Astrocyte of the spinal cord (primary cell): Measurements from ENCODE around the gene PHAF1.

Source experiments
- DNase-seq: peaks from one replicate; pipeline ENCODE4 v3.0.0; 2011; ENCODE audit warnings: low read depth, low spot score
- H3K4me3 ChIP-seq: 2 replicates; pipeline ENCODE4 v1.5.1; 2011; ENCODE audit warnings: low read depth, mild to moderate bottlenecking, low read length, moderate library complexity
- in situ Hi-C: cut with HindIII; loops from 2 replicates; pipeline ENCODE4 v1.10.0; 2017; ENCODE audit warnings: low sequenced_read_pairs
- TF ChIP-seq, protein P1 (sequence below): IDR thresholded peaks from 2 replicates; pipeline ENCODE4 v1.5.1; 2012; ENCODE audit warnings: low read depth, mild to moderate bottlenecking, low read length, inconsistent platforms

Gene PHAF1

DNA sequence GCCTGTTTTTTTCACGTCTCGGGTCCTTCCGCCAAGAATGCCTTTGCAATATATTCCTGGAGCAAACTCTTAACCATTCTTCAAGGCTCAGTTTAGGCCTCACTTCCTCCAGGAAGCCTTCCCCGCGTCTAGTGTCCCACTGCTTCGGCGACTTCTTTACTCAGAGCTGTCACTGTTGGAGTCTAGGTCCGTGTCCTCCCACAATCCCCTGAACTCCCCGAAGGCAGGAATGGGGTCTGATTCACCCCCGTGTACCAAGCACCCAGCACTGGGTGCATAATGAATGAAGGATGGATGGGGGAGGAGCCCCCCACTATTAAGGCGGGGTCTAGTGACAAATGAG, 73.5 kb downstream of the PHAF1 start:
- H3K4me3 ChIP-seq = peak overlapping the region; percentile 63
- TF ChIP-seq, protein P1, sequence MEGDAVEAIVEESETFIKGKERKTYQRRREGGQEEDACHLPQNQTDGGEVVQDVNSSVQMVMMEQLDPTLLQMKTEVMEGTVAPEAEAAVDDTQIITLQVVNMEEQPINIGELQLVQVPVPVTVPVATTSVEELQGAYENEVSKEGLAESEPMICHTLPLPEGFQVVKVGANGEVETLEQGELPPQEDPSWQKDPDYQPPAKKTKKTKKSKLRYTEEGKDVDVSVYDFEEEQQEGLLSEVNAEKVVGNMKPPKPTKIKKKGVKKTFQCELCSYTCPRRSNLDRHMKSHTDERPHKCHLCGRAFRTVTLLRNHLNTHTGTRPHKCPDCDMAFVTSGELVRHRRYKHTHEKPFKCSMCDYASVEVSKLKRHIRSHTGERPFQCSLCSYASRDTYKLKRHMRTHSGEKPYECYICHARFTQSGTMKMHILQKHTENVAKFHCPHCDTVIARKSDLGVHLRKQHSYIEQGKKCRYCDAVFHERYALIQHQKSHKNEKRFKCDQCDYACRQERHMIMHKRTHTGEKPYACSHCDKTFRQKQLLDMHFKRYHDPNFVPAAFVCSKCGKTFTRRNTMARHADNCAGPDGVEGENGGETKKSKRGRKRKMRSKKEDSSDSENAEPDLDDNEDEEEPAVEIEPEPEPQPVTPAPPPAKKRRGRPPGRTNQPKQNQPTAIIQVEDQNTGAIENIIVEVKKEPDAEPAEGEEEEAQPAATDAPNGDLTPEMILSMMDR = no peak
- in situ Hi-C loops = no loop called here
- DNase-seq = no peak

DNA sequence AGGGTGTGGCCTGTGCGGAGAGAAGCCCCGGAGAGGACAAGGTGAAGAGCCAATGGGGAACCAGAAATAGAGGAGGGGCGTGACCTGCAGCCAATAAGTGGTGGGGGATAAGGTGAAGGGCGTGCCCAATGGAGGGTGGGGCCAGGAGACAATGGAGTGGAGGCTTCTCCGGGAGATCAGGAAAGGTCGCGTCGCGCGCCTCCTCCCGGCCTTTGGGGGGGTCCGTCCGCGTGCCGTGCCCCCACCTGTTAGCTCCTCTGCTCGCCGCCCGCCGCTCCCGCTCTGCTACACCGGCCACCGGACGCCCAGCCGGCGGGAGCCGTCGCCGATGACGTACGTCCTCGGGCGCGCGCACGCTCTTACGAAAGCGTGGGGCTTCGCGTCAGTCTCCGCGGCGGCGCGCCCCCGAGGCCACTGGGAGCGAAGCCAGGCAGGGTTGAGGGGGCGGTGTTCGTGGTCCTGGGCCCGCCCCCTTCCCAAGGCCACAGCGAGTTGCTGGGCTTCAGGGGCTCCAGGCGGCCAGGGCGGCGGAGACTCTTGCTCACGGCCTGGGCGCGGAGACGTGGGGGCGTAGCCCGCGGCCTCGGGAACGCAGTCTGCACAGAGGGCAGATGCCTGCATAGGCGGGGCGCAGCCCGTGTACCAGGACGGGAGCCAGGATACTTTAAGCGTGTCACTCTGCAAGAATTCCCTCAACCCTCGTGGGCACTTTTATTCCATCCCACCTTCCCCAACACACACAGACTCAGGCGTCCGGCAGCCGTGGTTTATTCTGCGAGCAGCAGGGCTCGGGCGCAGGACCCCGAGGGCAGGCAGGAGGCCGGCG, 74.1 kb downstream of the PHAF1 start, which contains the start of gene MATCAP1:
Gene MATCAP1 (minus strand): TSS at position 337 of the 826 bp plus-strand sequence. CDS start 3,353 bp downstream, outside the sequence.
- in situ Hi-C loops = no loop called here

DNA sequence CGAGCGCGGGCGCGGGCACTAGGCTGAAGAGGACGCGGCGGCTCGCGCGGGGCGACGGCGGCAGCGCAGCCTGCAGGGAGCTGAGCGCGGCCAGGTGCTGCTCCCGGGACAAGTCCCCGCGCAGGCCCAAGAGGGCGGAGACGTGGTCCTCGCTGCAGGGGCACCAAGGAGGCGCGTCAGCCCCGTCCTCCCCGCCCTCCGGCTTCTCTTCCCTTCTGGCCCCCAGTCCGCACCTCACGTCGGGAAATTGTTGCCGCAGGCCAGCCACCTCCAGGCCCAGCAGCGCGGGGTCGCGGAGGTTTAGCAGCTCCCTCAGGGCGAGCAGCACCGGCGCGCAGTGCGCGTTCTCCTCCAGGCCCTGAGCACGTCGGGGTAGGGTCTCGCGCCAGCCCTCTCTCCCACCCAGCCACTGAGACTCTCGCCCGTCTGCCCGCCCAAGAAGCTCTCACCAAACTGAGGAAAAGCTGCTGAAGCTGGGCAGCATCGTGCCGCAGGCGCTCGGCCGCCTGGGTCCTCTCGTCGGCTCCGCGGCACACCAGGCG, 74.8 kb downstream of the PHAF1 start:
- in situ Hi-C loops = no loop called here
- no peak for DNase-seq
- TF ChIP-seq, protein P1 = no peak
- H3K4me3 ChIP-seq = peak overlapping the region; percentile 63

More for the DNA sequence above, 74.1 kb downstream of the PHAF1 start, which contains the start of gene MATCAP1:
- DNase-seq = peak; percentile 98
- H3K4me3 ChIP-seq = peak within 1 kb of the TSS; percentile 63
- TF ChIP-seq, protein P1 = no peak

DNA sequence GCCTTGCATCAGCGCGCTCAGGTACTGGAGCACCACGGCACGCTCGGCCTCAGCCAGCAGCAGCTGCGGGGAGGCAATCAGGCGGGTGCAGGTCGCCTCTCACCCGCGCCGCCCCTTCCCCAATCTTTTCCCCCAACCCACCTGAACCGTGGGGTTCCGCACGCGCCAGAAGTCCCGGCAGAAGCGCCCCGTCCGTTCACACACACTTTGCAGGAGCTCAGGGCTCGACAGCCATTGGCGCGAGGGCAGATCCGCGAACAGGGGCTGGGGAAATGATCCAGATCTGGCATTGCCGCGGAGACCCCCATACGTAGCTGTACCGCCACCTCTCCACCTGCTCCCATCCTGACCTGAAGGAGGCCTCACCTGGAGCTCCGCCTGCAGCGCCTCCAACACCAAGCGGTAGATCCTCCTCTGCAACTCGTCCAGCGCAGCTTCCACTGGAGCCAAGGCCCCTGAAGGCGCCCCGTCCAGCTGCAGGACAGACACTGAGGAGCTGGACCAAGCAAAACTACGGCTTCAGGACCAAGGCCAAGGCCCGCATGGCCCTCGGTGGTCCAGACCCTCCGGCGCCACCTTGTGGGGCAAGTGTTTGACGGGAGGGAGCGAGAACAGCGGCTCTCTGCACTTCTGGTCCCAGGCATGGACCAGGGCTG, 75.4 kb downstream of the PHAF1 start:
- H3K4me3 ChIP-seq = no peak overlapping the region
- in situ Hi-C loops = no loop called here
- TF ChIP-seq, protein P1 = peak; percentile 88
- peak; percentile 89 for DNase-seq

DNA sequence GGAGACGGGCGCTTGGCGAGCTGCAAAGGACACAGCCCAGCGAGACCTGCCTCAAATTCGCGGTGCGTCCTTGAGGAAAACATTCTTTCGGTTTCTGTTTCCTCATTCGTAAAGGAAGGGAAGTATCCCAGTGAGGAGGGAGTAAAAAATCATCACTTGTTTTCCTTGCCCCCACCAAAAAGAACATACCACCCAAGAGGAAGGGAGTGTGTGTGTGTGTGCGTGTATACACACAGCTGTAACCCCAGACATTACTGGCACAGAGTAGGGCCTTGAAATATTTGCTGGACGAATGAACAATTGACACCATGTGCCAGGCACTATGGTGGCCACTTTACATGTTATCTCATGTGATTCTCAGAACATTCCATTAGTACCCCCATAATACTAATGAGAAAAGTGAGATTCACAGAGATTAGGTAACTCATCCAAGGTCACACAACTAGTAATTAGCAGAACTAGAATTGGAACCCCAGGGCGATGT, 76.0 kb downstream of the PHAF1 start:
- no peak overlapping the region for H3K4me3 ChIP-seq
- TF ChIP-seq, protein P1 = no peak
- no peak for DNase-seq
- in situ Hi-C loops = no loop called here

DNA sequence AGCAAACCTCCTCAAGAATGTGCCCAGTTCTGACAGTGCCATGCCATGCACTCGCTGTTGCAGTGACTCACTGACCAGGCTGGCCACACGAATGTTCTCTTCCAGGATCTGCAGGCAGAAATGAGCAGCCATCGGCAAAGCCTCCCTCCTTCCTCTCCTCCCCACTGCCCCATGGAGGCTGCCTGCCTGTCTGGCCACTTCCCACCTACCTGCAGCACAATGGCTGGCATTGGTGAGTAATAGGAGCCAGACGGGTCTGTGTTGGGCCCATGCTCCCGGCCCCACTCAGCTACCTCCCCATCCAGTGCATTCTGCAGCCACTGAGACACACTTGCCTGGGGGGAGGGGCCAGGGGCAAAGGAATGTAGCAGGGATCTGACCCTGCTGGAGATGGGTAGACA, 76.8 kb downstream of the PHAF1 start:
- in situ Hi-C loops = no loop called here
- H3K4me3 ChIP-seq = no peak overlapping the region
- no peak for DNase-seq
- TF ChIP-seq, protein P1 = no peak
